ENCODE data around the gene VPS33A.
"Not testable (repeated sequence)": the region's sequence is repeated elsewhere in the genome, so short reads cannot be mapped to it uniquely, and the experiment has no call there.

The VPS33A gene

GRCh38 chr12:122266230-122266901, at the start of gene VPS33A:
TSS of gene VPS33A (minus strand) at chr12:122266494. CDS start at chr12:122266408, 86 bp downstream.
- DNase-seq = peak; percentile 95 to 96

- DNase-seq = no peak
Measured at GRCh38 chr12:122312926-122313325, 46.6 kb upstream of the VPS33A start.

- DNase-seq = no peak
Measured at GRCh38 chr12:122311696-122312095, 45.4 kb upstream of the VPS33A start.

DNA sequence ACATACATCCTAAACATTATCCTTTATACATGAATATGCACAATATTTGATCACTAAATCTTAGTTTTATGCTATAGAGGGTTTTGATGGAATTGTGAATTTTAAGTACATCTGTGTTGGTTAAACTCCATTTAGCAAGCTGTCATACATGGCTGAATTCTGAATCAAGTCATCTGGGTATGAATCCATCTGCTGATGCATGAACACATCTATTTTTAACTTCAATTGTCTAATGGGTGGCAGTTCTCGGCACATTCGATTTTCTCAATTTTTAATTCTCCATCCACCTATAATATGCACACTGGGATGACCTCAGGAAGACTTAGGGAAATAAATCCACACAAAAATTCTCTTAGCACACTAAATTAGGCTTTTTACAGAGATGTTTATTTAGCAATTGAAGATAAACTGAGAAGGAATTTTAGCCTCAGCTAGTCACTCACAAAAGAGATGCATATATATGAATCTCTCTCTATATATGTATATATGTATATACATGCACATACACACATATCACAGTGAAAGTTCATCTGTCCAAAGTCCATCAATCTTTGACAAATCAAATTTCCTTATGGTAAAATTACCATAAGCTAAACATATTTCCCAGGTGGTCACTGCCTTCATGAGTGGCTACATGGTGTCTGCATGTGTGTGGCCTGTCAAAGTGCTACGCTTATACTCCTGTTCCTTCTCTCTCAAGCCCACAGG, 44.5 kb upstream of the VPS33A start:
- no peak for DNase-seq

DNA sequence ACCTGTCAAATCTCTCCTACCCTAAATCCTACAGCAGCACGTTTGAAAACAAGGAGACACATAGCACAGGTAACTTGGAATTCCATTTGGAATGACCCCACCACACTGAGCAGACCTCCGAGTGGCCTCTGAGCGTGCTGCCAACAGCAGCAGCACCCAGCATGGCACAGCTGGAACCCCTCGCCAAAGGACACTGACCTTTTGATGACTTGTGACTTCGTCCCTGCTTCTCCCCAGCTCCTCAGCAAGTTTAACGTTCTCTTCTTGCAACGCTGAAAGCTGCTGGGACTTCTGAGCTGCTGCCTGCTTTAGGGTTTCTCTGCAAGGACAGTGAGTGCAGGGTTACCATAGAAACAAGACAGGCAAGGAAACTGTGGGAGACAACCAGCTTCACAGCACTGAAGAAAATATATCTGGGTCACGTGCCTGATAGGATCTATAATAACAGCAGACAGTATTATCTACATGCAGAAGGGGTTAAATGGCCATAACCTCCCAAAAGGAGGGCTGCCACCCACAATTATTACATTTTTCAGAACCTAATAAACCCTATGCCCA, 43.3 kb upstream of the VPS33A start:
- no peak for DNase-seq

DNA sequence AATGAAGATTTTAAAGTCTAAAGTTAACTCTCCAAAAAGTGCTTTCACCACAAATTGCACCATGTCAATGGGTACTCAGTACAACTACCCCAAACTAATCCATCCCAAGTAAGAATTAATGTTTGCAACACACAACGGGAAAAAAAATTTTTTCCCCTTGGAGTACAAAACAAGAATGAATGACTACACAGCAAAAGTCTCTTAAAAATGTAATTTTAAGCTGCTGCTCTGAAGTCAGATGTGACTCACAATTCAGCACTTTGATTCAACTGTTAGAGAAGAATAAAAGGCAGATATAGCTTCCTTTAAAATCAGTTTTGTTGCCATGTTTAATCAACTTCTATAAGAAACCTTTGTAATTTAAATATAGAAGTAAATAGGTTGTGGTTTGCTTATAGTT, 42.5 kb upstream of the VPS33A start:
- DNase-seq = no peak

DNA sequence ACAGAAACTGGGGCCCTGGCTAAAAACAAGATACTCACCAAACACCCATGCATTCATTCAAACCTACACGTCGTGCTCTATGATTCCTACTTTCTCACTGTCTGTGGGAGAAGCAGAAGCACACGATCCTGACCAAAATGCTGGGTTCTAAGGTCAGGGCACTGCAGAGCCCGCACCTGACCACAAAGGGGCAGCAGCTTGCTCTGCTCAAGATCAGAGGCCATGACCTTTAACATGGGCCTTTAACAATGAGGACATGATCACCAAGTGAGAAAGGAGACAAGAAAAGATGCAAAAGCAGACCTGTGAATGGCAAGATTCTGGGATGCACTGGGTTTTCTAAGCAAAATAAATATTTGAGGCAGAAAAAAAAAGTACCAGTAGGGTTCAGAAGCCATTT, 40.1 kb upstream of the VPS33A start:
- DNase-seq = no peak

- DNase-seq = no peak
Measured at GRCh38 chr12:122304924-122305323, 38.6 kb upstream of the VPS33A start.

GRCh38 chr12:122303068-122303467, 36.8 kb upstream of the VPS33A start:
- no peak for DNase-seq

GRCh38 chr12:122298071-122298748, 31.9 kb upstream of the VPS33A start:
- no peak for DNase-seq

- DNase-seq = no peak
Measured at GRCh38 chr12:122297494-122297893, 31.2 kb upstream of the VPS33A start.

DNA sequence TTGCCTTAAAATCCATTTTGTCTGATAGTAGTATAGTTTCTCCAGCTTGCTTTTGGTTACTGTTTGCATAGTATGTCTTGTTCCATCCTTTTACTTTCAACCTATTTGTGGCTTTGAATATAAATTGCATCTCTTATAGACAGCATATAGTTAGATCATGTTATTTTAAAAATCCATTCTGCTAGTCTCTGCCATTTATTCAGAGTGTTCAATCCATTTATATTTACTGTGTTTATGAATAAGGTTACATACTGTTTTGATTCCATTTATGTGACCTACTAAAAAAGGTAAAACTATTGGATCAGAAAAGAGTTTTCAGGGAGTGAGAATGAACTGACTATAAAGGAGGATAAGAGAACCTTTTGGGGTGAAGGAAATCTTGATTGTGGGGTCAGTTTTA, 29.6 kb upstream of the VPS33A start:
- no peak for DNase-seq

DNA sequence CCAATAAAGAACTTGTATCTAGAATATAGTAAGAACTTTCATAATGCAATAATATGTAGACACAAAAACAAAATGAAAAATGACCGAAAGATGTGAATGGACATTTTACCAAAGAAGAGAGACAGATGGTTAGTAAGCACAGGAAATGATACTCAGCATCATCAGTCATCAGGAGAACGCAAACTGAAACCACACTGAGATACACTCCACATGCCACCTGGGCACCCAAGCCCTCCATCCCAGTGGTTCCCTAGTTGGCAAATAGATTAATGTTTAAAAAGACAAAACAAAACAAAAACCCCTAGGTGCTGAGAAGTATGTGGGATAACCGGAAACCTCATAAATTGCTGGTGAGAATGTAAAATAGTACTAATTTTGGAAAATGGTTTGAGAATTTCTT, 26.8 kb upstream of the VPS33A start:
- DNase-seq = peak in 1 of 2 experiments; percentile 12

- no peak for DNase-seq
Measured at GRCh38 chr12:122291431-122291830, 25.1 kb upstream of the VPS33A start.

- DNase-seq = no peak
Measured at GRCh38 chr12:122283680-122284079, 17.4 kb upstream of the VPS33A start.

- DNase-seq = no peak
Measured at GRCh38 chr12:122282061-122282460, 15.8 kb upstream of the VPS33A start.

- no peak for DNase-seq
Measured at GRCh38 chr12:122276242-122276641, 9.9 kb upstream of the VPS33A start.

- DNase-seq = no peak
Measured at GRCh38 chr12:122275459-122275858, 9.2 kb upstream of the VPS33A start.

GRCh38 chr12:122265886-122266229, 436 bp downstream of the VPS33A start:
- DNase-seq = peak in 1 of 2 experiments; percentile 45

DNA sequence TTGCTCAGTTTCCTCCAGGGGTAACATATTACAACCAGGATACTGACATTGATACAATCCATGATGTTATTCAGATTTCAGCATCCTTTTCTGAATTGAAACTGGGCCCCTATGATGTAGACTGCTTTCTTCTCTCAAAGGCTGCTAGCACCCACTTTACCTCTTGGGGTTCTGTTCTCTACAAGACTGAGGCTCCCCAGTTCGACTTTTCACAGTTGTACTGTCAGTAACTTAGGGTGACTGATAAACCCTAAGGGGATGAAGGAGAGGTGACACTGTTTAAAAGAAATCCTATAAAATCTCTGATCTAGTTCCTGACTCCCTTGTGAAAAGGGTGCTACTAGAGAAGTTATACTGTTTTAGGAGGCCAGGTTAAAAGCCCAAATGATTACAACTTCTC, 818 bp downstream of the VPS33A start:
- DNase-seq = no peak

DNA sequence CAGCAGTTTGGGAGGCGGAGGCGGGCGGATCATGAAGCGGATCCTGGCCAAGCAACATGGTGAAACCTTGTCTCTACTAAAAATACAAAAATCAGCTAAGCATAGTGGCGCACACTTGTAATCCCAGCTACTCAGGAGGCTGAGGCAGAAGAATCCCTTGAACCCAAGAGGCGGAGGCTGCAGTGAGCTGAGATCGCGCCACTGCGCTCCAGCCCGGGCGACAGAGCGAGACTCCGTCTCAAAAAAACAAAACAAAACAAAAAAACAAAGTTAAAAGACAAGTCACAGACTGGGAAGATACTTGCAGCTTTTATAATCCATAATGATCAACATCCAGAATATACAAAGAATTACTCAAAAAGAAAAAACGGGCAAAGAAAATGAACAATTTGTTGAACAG, 5.6 kb downstream of the VPS33A start:
- DNase-seq = not testable (repeated sequence)

DNA sequence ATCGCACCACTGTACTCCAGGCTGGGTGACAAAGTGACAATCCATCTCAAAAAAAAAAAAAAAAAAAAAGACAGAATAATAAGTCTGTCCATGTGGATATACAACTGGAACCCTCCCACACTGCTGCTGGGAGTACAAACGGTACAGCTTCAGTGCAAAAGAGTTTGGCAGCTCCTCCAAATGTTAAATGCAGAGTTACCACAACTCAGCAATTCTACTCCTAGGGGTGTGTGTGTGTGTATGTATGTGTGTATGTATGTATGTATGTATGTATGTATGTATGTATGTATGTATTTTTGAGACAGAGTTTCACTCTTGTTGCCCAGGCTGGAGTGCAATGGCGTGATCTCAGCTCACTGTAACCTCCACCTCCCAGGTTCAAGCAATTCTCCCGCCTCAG, 7.4 kb downstream of the VPS33A start:
- DNase-seq = not testable (repeated sequence)

DNA sequence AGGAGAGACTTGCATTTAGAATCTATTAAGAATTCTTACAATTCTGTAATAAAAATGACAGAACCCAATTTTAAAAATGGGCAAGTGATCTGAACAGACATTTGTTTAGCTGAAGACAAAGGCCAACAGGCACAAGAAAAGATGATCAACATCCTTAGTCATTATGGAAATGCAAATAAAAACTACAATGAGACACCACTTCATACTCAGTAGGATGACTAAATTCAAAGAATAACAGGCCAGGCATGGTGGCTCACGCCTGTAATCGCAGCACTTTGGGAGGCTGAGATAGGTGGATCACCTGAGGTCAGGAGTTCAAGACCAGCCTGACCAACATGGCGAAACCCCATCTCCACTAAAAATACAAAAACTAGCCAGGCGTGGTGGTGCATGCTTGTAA, 7.8 kb downstream of the VPS33A start:
- DNase-seq = not testable (repeated sequence)

DNA sequence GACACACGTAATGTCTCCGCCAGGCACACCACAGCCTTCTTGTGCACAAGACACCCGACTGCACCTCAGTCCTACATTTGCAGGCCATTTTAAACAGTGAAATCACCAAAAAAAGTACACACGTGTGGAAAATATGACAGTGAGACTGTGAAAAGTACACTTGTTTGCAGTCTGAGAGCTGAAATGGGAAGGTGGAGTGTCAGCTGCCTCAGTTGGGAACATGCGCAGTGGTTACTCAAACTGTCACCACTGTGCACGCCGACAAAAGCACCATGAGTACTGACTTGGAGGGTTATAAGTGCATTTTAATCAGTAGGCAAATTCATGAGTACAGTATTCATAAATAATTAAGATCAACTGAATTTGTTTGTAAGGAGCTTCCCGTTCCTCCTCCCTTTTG, 15.8 kb downstream of the VPS33A start:
- no peak for DNase-seq
